Uterus (tissue), 4 donors: ENCODE results near the gene CFP. TPM values are rescaled to one million over a fixed set of nuclear protein-coding genes. Genes with fewer than 3 reads are reported as not detected.

Experiments used
- DNase-seq, 2 donors: peaks; one replicate each; pipeline ENCODE4 v3.0.0-alpha.2; 2019 to 2020
- H3K27ac ChIP-seq, 2 donors: fragments of 200-600 bp; sonication (generic); 1 replicate in 1 of 2; 2 replicates in 1 of 2; pipeline ENCODE4 v1.5.1; 2016 to 2018
- H3K27me3 ChIP-seq, 2 donors: fragments of 200-600 bp; sonication (generic); one replicate each; pipeline ENCODE4 v1.5.1; 2018 to 2019; ENCODE audit warnings: control low read depth in 1 of 2
- H3K36me3 ChIP-seq, 2 donors: fragments of 200-600 bp; sonication (generic); one replicate each; pipeline ENCODE4 v1.5.1; 2019; ENCODE audit warnings: control low read depth in 1 of 2
- H3K4me1 ChIP-seq, 2 donors: fragments of 200-600 bp; sonication (generic); one replicate each; pipeline ENCODE4 v1.5.1; 2018 to 2019; ENCODE audit warnings: control low read depth in 1 of 2
- H3K4me3 ChIP-seq, 2 donors: fragments of 200-600 bp; sonication (generic); 1 replicate in 1 of 2; 2 replicates in 1 of 2; pipeline ENCODE4 v1.5.1; 2018 to 2019; ENCODE audit warnings: mild to moderate bottlenecking in 1 of 2
- H3K9me3 ChIP-seq, 2 donors: fragments of 200-600 bp; sonication (generic); one replicate each; pipeline ENCODE4 v1.5.1; 2019; ENCODE audit warnings: control low read depth in 1 of 2
- POLR2A ChIP-seq, 2 donors: fragments of 450-650 bp; IDR thresholded peaks; one replicate each; pipeline ENCODE4 v1.6.1; 2016; ENCODE audit warnings: antibody characterized with exemption in 2 of 2, mild to moderate bottlenecking in 1 of 2, moderate library complexity in 1 of 2
- intact Hi-C: fragments of 100-400 bp; cut with DNase I; formaldehyde crosslinking; loops from one replicate; pipeline ENCODE4 v1.15.1; 2023; ENCODE audit warnings: low total_unique reads
- total RNA-seq, 4 donors: library from RNA; depleted of rRNA in 3 of 4; stranded (reverse); fragments of >200 nt in 3 of 4; gene quantifications; one replicate each; pipeline versions ENCODE4 v1.1.0 to v1.2.4, GENCODE V29; 2014 to 2023
- TF ChIP-seq, protein P1 (sequence below), 4 experiments: fragments of 200-600 bp in 2 of 4; fragments of 450-650 bp in 2 of 4; sonication (generic) in 2 of 4; IDR thresholded peaks; one replicate each; pipeline ENCODE4 v1.5.1; 2016 to 2019; ENCODE audit warnings: antibody characterized with exemption in 4 of 4, mild to moderate bottlenecking in 2 of 4, moderate library complexity in 1 of 4
- donor health status: DM: yes; HTN: yes; CAD: no.

The CFP gene
- total RNA-seq, 4 donors from 2014 or later: 0.51 to 2.0 (median 1.7) TPM; not detected in 1

DNA sequence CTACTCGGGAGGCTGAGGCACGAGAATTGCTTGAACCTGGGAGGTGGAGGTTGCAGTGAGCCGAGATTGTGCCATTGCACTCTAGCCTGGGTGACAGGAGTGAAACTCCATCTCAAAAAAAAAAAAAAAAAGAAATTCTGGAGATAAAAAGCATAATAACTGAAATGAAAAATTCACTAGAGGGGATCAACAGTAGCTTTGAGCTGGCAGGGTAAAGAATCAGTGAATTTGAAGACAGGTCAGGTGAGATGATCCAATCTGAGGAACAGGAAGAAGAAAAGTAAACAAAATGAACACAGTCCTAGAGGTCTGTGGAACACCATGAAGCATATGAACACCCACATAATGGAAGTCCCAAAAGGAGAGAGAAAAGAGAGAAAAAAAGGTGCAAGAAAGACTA is 32.5 kb downstream of the CFP start:
- H3K36me3 ChIP-seq: no peaks in the 10 kb centered on the region
- intact Hi-C loops: no loop called here
- no peak for DNase-seq
- peaks cover 0 to 15% of the 10 kb centered on the region in 2 donors for H3K9me3 ChIP-seq
- no peak overlapping the region for H3K4me3 ChIP-seq
- TF ChIP-seq, protein P1, sequence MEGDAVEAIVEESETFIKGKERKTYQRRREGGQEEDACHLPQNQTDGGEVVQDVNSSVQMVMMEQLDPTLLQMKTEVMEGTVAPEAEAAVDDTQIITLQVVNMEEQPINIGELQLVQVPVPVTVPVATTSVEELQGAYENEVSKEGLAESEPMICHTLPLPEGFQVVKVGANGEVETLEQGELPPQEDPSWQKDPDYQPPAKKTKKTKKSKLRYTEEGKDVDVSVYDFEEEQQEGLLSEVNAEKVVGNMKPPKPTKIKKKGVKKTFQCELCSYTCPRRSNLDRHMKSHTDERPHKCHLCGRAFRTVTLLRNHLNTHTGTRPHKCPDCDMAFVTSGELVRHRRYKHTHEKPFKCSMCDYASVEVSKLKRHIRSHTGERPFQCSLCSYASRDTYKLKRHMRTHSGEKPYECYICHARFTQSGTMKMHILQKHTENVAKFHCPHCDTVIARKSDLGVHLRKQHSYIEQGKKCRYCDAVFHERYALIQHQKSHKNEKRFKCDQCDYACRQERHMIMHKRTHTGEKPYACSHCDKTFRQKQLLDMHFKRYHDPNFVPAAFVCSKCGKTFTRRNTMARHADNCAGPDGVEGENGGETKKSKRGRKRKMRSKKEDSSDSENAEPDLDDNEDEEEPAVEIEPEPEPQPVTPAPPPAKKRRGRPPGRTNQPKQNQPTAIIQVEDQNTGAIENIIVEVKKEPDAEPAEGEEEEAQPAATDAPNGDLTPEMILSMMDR (IDR thresholded peaks at IDR 0.05): no peak
- no peak for TF ChIP-seq POLR2A (IDR thresholded peaks at IDR 0.05)
- H3K4me1 ChIP-seq: no peaks in the 10 kb centered on the region
- no peaks in the 10 kb centered on the region for H3K27me3 ChIP-seq
- no peak overlapping the region for H3K27ac ChIP-seq

DNA sequence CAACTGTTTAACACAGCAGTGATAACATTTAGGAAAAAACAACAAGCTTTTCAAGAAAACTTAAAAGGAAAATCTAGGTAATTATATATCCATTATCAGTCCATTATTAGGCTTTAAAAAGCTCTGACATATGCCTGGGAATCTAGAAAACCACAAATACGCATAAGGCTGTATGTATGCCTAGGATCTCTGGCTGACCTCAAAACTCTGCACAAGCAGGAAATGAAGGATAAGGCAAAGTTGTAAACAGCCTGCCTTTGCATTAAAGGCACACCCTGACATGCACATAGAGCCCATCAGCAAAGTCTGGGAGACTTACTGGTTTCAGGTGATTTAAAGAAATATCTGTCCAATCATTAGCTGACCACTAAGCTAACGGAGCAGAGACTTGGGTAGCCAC is 33.5 kb downstream of the CFP start:
- no peak for DNase-seq
- TF ChIP-seq, protein P1 (IDR thresholded peaks at IDR 0.05): no peak
- TF ChIP-seq POLR2A (IDR thresholded peaks at IDR 0.05): no peak
- intact Hi-C loops: no loop called here
- Histone ChIP-seq H3K27me3 (no peaks in the 10 kb centered on the region), H3K4me3 (no peak overlapping the region), H3K9me3 (peaks cover 0 to 15% of the 10 kb centered on the region in 2 donors), H3K27ac (no peak overlapping the region), H3K36me3 (no peaks in the 10 kb centered on the region), H3K4me1 (no peaks in the 10 kb centered on the region)

DNA sequence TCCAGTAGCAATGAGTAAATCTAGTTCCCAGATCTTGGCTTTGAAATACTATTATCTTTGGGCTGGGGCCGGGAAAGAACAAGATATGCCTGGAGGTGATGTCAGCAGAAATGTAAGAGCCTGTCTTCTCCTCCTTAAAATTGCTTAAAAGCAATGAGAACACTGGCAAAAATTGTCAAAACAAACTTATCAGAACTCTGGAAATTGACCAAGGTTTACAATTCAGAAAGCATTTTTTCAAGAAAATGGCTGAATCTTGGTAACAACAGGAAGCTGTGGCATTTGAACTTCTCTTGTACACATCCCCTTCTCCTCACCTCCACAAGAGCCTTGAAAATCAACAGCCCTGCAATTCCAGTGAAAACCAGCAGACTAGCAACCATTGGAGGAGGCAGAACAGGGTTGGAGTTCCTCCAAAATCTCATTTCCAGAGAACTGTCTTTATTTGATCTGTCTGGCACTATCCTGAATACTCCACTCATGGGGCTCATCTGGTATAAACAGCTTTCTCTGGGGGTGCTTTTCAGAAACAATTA is 33.9 kb downstream of the CFP start:
- Histone ChIP-seq H3K9me3 (peaks cover 0 to 15% of the 10 kb centered on the region in 2 donors), H3K36me3 (no peaks in the 10 kb centered on the region), H3K4me3 (no peak overlapping the region), H3K27me3 (no peaks in the 10 kb centered on the region), H3K27ac (no peak overlapping the region), H3K4me1 (no peaks in the 10 kb centered on the region)
- intact Hi-C loops: no loop called here
- TF ChIP-seq POLR2A (IDR thresholded peaks at IDR 0.05): no peak
- TF ChIP-seq, protein P1 (IDR thresholded peaks at IDR 0.05): no peak
- DNase-seq: no peak

DNA sequence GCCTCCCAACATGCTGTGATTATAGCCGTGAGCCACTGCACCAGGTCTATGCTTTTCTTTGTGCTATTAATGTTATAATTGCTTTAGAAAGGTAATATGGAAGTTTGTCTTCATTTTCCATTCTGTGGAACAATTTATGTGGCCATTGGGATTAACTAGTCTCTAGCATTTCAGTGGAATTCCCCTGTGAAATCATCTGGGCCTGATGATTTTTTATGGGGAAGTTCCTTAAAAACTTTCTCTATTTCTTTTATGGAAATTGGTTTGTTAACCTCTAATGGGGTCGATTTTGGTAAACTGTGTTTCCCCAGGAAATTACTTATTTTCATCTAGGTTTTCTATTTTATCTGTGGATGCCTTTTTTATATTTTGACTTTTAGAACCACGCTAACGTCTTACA is 36.2 kb downstream of the CFP start:
- TF ChIP-seq POLR2A (IDR thresholded peaks at IDR 0.05): no peak
- TF ChIP-seq, protein P1 (IDR thresholded peaks at IDR 0.05): no peak

DNA sequence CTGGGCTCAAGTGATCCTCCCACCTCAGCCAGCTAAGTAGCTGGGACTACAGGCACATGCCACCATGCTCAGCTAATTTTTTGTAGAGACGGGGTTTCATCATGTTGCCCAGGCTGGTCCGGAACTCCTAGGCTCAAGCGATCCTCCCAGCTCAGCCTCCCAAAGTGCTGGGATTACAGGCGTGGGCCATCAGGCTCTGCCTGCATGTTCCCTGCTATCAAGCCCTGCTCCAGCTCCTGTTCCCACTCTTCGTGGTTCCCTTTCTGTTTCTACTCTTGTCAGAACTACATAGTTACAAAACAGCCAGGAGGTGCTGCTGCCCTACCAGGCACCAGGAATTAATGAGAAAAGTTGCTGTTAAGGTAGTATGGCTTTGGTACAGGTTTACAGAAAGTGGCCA is 38.7 kb downstream of the CFP start:
- Histone ChIP-seq H3K4me1 (no peaks in the 10 kb centered on the region), H3K4me3 (no peak overlapping the region), H3K9me3 (no peaks in the 10 kb centered on the region), H3K27me3 (no peaks in the 10 kb centered on the region), H3K36me3 (no peaks in the 10 kb centered on the region), H3K27ac (no peak overlapping the region)
- no peak for DNase-seq
- TF ChIP-seq, protein P1 (IDR thresholded peaks at IDR 0.05): no peak
- no peak for TF ChIP-seq POLR2A (IDR thresholded peaks at IDR 0.05)
- intact Hi-C loops: no loop called here

More for the DNA sequence above, 36.2 kb downstream of the CFP start:
- DNase-seq: no peak
- H3K4me1 ChIP-seq: no peaks in the 10 kb centered on the region
- H3K27me3 ChIP-seq: no peaks in the 10 kb centered on the region
- H3K36me3 ChIP-seq: no peaks in the 10 kb centered on the region
- no peak overlapping the region for H3K27ac ChIP-seq
- H3K9me3 ChIP-seq: peaks cover 0 to 7% of the 10 kb centered on the region in 2 donors
- intact Hi-C loops: no loop called here
- no peak overlapping the region for H3K4me3 ChIP-seq
